Esophagus mucosa (tissue), 1 donor: ENCODE results near the gene SIRPG. TPM values are rescaled to one million over a fixed set of nuclear protein-coding genes. Genes with fewer than 3 reads are reported as not detected.

Experiments used
- ATAC-seq: fragments of 200-7000 bp; cut with Tn5 transposase; one replicate; pipeline ENCODE4 v1.9.1; 2020
- total RNA-seq: library from RNA; stranded (reverse); gene quantifications from one replicate; pipeline ENCODE4 v1.2.4, GENCODE V29; 2023
- donor health status: DM: yes; HTN: yes; CAD: no.

The SIRPG gene
- total RNA-seq, 1 donor from 2014 or later = 0.60 TPM

GRCh38 chr20:1588533-1589460 is 68.8 kb downstream of the SIRPG start:
- no peak for ATAC-seq

DNA sequence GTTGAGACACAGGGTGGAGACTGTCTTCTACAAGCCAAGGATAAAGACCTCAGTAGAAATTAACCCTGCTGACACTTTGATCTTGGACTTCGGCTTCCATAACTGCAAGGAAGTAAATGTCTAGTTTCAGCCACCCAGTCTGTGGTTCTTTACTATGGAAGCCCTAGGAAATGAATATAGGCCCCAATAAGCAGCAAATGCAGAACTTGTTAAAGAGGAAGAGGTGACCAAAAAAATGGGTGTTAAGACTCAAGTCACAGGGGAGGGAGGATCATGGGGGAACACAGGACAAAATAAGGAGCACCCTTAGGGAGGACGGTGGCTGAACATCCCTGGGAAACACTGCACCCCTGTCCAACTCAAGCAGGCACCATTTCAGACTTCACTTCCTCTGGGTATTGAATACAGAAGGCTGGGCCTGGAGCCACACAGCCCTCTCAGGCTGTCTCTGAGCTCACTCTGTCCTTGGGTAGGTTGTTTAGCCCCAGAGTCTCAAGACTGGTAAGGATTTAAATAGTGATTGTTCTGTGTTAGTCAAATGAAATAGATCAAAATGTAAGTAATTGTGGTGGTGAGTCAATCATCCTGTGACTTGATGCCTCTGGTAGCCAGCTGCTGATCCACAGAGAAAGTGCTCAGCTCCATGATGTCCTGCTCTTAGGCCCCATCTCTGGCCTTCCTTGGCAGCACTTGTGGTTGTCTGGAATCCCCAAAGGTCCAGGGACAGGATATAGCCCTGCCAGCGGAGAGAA is 69.6 kb downstream of the SIRPG start:
- no peak for ATAC-seq

DNA sequence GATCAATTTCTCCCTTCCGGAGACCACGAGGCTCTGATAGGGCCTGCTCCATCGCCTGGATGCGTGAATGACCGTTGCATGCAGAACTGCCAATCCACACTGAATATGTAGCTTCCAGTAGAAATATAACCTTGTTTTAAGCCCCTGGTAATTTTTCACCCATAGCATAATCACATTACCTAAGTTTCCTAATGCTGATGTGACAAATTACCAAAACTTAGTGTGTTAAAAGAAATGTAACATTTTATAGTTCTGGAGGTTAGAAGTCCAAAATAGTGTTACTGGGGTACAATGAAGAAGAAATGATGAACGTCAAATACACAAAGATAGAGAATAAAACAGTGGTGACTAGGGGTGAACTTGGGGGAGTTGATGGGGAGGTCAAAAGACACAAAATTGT is 78.1 kb downstream of the SIRPG start:
- no peak for ATAC-seq

Other genes starting within 250 kb of the SIRPG start
- 88.7 TPM for gene NSFL1C, start 190.9 kb downstream of the SIRPG start, total RNA-seq
- gene SIRPB2, start 166.4 kb downstream of the SIRPG start, total RNA-seq = 1.0 TPM
- gene SIRPD, start 100.1 kb downstream of the SIRPG start, total RNA-seq = not detected
- 3.5 TPM for gene SIRPB1, start 37.8 kb downstream of the SIRPG start, total RNA-seq
- gene SIRPA, start 237.6 kb upstream of the SIRPG start, total RNA-seq = 15.1 TPM